ENCODE data around the gene MYO5A.
"Not testable (repeated sequence)": the region's sequence is repeated elsewhere in the genome, so short reads cannot be mapped to it uniquely, and the experiment has no call there.

MYO5A gene

GRCh38 chr15:52285941-52286340 is 242.7 kb downstream of the MYO5A start:
- not testable (repeated sequence) for H3K9ac ChIP-seq (ENCODE audit: low read length)

GRCh38 chr15:52284164-52284563 is 244.5 kb downstream of the MYO5A start:
- Histone ChIP-seq H3K4me1 (ENCODE audit: control insufficient read depth, insufficient read depth, low read depth, low read length) (peaks cover 5% of the 10 kb centered on the region), H2BK120ac (ENCODE audit: low read depth, low read length) (no peak overlapping the region), H3K23ac (ENCODE audit: low read length in 2 of 2) (no peak overlapping the region), H4K8ac (ENCODE audit: low read length) (no peak overlapping the region), H3K36me3 (ENCODE audit: control insufficient read depth in 1 of 2, insufficient read depth in 2 of 2, low read depth in 1 of 2, low read length in 2 of 2) (no peaks in the 10 kb centered on the region), H3K4me3 (ENCODE audit: insufficient read depth in 1 of 2, low read depth in 1 of 2, low read length in 2 of 2) (no peak overlapping the region), H3K79me1 (replicated peaks; ENCODE audit: low read length, poor library complexity, severe bottlenecking) (no peaks in the 10 kb centered on the region), H2BK12ac (ENCODE audit: low read length in 2 of 2) (no peak overlapping the region), H3K27ac (ENCODE audit: low read length, poor library complexity, severe bottlenecking) (no peak overlapping the region), H2AK5ac (ENCODE audit: low read length, severe bottlenecking) (no peak overlapping the region), H3K18ac (ENCODE audit: low read depth in 1 of 2, low read length in 2 of 2) (no peak overlapping the region), H3K27me3 (ENCODE audit: control insufficient read depth in 1 of 2, insufficient read depth in 1 of 2, low read length in 2 of 2) (peaks cover 0 to 6% of the 10 kb centered on the region in 2 experiments), H3K4ac (ENCODE audit: low read depth in 1 of 2, low read length in 2 of 2) (no peak overlapping the region), H3K14ac (ENCODE audit: low read length in 2 of 2) (no peak overlapping the region), H4K91ac (ENCODE audit: low read length) (no peak overlapping the region), H2BK5ac (ENCODE audit: low read depth, low read length, poor library complexity, severe bottlenecking) (no peak overlapping the region), H2AFZ (ENCODE audit: low read depth, low read length) (no peak overlapping the region), H2BK15ac (ENCODE audit: low read depth, poor library complexity, severe bottlenecking) (no peak overlapping the region), H3K9me3 (ENCODE audit: control insufficient read depth, low read length) (no peaks in the 10 kb centered on the region), H3K4me2 (ENCODE audit: low read length, poor library complexity, severe bottlenecking) (no peak overlapping the region), H3K9ac (ENCODE audit: low read length) (no peak overlapping the region)
- WGBS = 83% methylated on average over 2 of the region's 3 CpGs
- DNase-seq = peak; percentile 8

More at GRCh38 chr15:52285941-52286340, 242.7 kb downstream of the MYO5A start:
- H2BK5ac ChIP-seq (ENCODE audit: low read depth, low read length, poor library complexity, severe bottlenecking); H3K4ac ChIP-seq (ENCODE audit: low read depth in 1 of 2, low read length in 2 of 2); H3K4me3 ChIP-seq (ENCODE audit: insufficient read depth in 1 of 2, low read depth in 1 of 2, low read length in 2 of 2); DNase-seq; H3K27ac ChIP-seq (ENCODE audit: low read length, poor library complexity, severe bottlenecking); H3K9me3 ChIP-seq (ENCODE audit: control insufficient read depth, low read length); H3K27me3 ChIP-seq (ENCODE audit: control insufficient read depth in 1 of 2, insufficient read depth in 1 of 2, low read length in 2 of 2); H3K23ac ChIP-seq (ENCODE audit: low read length in 2 of 2); H4K91ac ChIP-seq (ENCODE audit: low read length); H2BK12ac ChIP-seq (ENCODE audit: low read length in 2 of 2); H2AK5ac ChIP-seq (ENCODE audit: low read length, severe bottlenecking); H4K8ac ChIP-seq (ENCODE audit: low read length); H3K4me1 ChIP-seq (ENCODE audit: control insufficient read depth, insufficient read depth, low read depth, low read length); H3K36me3 ChIP-seq (ENCODE audit: control insufficient read depth in 1 of 2, insufficient read depth in 2 of 2, low read depth in 1 of 2, low read length in 2 of 2); H3K4me2 ChIP-seq (ENCODE audit: low read length, poor library complexity, severe bottlenecking); H3K18ac ChIP-seq (ENCODE audit: low read depth in 1 of 2, low read length in 2 of 2); H2BK15ac ChIP-seq (ENCODE audit: low read depth, poor library complexity, severe bottlenecking); H2AFZ ChIP-seq (ENCODE audit: low read depth, low read length); H3K79me1 ChIP-seq (replicated peaks; ENCODE audit: low read length, poor library complexity, severe bottlenecking); H2BK120ac ChIP-seq (ENCODE audit: low read depth, low read length); H3K14ac ChIP-seq (ENCODE audit: low read length in 2 of 2): not testable (repeated sequence)
- 98% methylated on average over 10 of the region's 34 CpGs for WGBS

GRCh38 chr15:52283281-52283680 is 245.4 kb downstream of the MYO5A start:
- Histone ChIP-seq H2AK5ac (ENCODE audit: low read length, severe bottlenecking) (no peak overlapping the region), H2AFZ (ENCODE audit: low read depth, low read length) (no peak overlapping the region), H3K4ac (ENCODE audit: low read depth in 1 of 2, low read length in 2 of 2) (no peak overlapping the region), H2BK120ac (ENCODE audit: low read depth, low read length) (no peak overlapping the region), H3K27ac (ENCODE audit: low read length, poor library complexity, severe bottlenecking) (no peak overlapping the region), H3K4me1 (ENCODE audit: control insufficient read depth, insufficient read depth, low read depth, low read length) (peaks cover 1% of the 10 kb centered on the region), H3K14ac (ENCODE audit: low read length in 2 of 2) (no peak overlapping the region), H3K9me3 (ENCODE audit: control insufficient read depth, low read length) (no peaks in the 10 kb centered on the region), H3K79me1 (replicated peaks; ENCODE audit: low read length, poor library complexity, severe bottlenecking) (no peaks in the 10 kb centered on the region), H2BK15ac (ENCODE audit: low read depth, poor library complexity, severe bottlenecking) (no peak overlapping the region), H3K4me2 (ENCODE audit: low read length, poor library complexity, severe bottlenecking) (no peak overlapping the region), H2BK12ac (ENCODE audit: low read length in 2 of 2) (no peak overlapping the region), H3K36me3 (ENCODE audit: control insufficient read depth in 1 of 2, insufficient read depth in 2 of 2, low read depth in 1 of 2, low read length in 2 of 2) (no peaks in the 10 kb centered on the region), H3K23ac (ENCODE audit: low read length in 2 of 2) (no peak overlapping the region), H3K18ac (ENCODE audit: low read depth in 1 of 2, low read length in 2 of 2) (peak overlapping the region in 1 of 2 experiments; percentile 42), H4K91ac (ENCODE audit: low read length) (no peak overlapping the region), H3K4me3 (ENCODE audit: insufficient read depth in 1 of 2, low read depth in 1 of 2, low read length in 2 of 2) (no peak overlapping the region), H3K9ac (ENCODE audit: low read length) (no peak overlapping the region), H2BK5ac (ENCODE audit: low read depth, low read length, poor library complexity, severe bottlenecking) (no peak overlapping the region), H4K8ac (ENCODE audit: low read length) (no peak overlapping the region), H3K27me3 (ENCODE audit: control insufficient read depth in 1 of 2, insufficient read depth in 1 of 2, low read length in 2 of 2) (peaks cover 0 to 6% of the 10 kb centered on the region in 2 experiments)
- no peak for DNase-seq
- 94% methylated on average over 6 of the region's 6 CpGs for WGBS

GRCh38 chr15:52282418-52282817 is 246.3 kb downstream of the MYO5A start:
- Histone ChIP-seq H2BK5ac (ENCODE audit: low read depth, low read length, poor library complexity, severe bottlenecking) (no peak overlapping the region), H3K79me1 (replicated peaks; ENCODE audit: low read length, poor library complexity, severe bottlenecking) (no peaks in the 10 kb centered on the region), H2AK5ac (ENCODE audit: low read length, severe bottlenecking) (no peak overlapping the region), H4K8ac (ENCODE audit: low read length) (no peak overlapping the region), H3K9me3 (ENCODE audit: control insufficient read depth, low read length) (no peaks in the 10 kb centered on the region), H3K27ac (ENCODE audit: low read length, poor library complexity, severe bottlenecking) (no peak overlapping the region), H2BK12ac (ENCODE audit: low read length in 2 of 2) (no peak overlapping the region), H3K18ac (ENCODE audit: low read depth in 1 of 2, low read length in 2 of 2) (no peak overlapping the region), H3K27me3 (ENCODE audit: control insufficient read depth in 1 of 2, insufficient read depth in 1 of 2, low read length in 2 of 2) (peaks cover 0 to 6% of the 10 kb centered on the region in 2 experiments), H3K23ac (ENCODE audit: low read length in 2 of 2) (no peak overlapping the region), H3K36me3 (ENCODE audit: control insufficient read depth in 1 of 2, insufficient read depth in 2 of 2, low read depth in 1 of 2, low read length in 2 of 2) (no peaks in the 10 kb centered on the region), H3K4me2 (ENCODE audit: low read length, poor library complexity, severe bottlenecking) (no peak overlapping the region), H3K4me3 (ENCODE audit: insufficient read depth in 1 of 2, low read depth in 1 of 2, low read length in 2 of 2) (no peak overlapping the region), H2BK15ac (ENCODE audit: low read depth, poor library complexity, severe bottlenecking) (no peak overlapping the region), H4K91ac (ENCODE audit: low read length) (no peak overlapping the region), H3K4me1 (ENCODE audit: control insufficient read depth, insufficient read depth, low read depth, low read length) (no peaks in the 10 kb centered on the region), H3K9ac (ENCODE audit: low read length) (no peak overlapping the region), H2BK120ac (ENCODE audit: low read depth, low read length) (no peak overlapping the region), H3K4ac (ENCODE audit: low read depth in 1 of 2, low read length in 2 of 2) (no peak overlapping the region), H2AFZ (ENCODE audit: low read depth, low read length) (no peak overlapping the region), H3K14ac (ENCODE audit: low read length in 2 of 2) (no peak overlapping the region)
- 91% methylated on average over 14 of the region's 14 CpGs for WGBS
- DNase-seq = no peak

All from mesenchymal stem cell (in vitro differentiated cells and primary cell).